Left colon (tissue), 2 donors: Measurements from ENCODE around the gene LONP2. TPM values are rescaled to one million over a fixed set of nuclear protein-coding genes. Genes with fewer than 3 reads are reported as not detected.
A peak's percentile ranks its signal among the peaks of the same experiment; 100 is the strongest.

Experiments
- ATAC-seq: fragments of 200-7000 bp; cut with Tn5 transposase; one replicate; pipeline ENCODE4 v1.9.1; 2020; ENCODE audit warnings: mild to moderate bottlenecking, moderate library complexity
- DNase-seq, 2 donors: peaks; one replicate each; pipeline ENCODE4 v3.0.0-alpha.2; 2020
- intact Hi-C, 2 donors: fragments of 100-400 bp; cut with DNase I in 1 of 2; cut with micrococcal nuclease in 1 of 2; formaldehyde crosslinking; loops; one replicate each; pipeline versions ENCODE4 v1.11.2 to v1.14.0; 2022; cut with DNase I, micrococcal nuclease
- long read RNA-seq: library from polyadenylated mRNA; unstranded; transcript quantifications from one replicate; pipeline ENCODE4 v2.0.0, GENCODE V29; 2021
- total RNA-seq, 2 donors: library from RNA; stranded (reverse); fragmentation: NEBNext Ultra II Directional; extraction: Animal tissue kit (Norgen Biotek cat#: 25700); gene quantifications; one replicate each; pipeline ENCODE4 v1.2.1, GENCODE V29; 2021
- donor health status: DM: no; HTN: no; CAD: no.
- donor health status: DM: yes; HTN: yes; CAD: no.

LONP2 gene
- total RNA-seq, result 10 to 100 TPM; 62.8 to 64.1 TPM
- long read RNA-seq, full-length matches to known transcripts, result 98 of 124 reads
- long read RNA-seq, partial matches to known transcripts, result 15 of 124 reads
- long read RNA-seq, other reads (novel, unspliced or antisense), result 11 of 124 reads

GRCh38 chr16:48244080-48244862 is at the start of gene LONP2:
Gene LONP2, plus strand, starts transcription at chr16:48244300. Its CDS starts 89 bp downstream, at chr16:48244389.
- DNase-seq (peak; percentile 91 to 94), ATAC-seq (peak; percentile 98)
- intact Hi-C loops, result no loop called here

DNA sequence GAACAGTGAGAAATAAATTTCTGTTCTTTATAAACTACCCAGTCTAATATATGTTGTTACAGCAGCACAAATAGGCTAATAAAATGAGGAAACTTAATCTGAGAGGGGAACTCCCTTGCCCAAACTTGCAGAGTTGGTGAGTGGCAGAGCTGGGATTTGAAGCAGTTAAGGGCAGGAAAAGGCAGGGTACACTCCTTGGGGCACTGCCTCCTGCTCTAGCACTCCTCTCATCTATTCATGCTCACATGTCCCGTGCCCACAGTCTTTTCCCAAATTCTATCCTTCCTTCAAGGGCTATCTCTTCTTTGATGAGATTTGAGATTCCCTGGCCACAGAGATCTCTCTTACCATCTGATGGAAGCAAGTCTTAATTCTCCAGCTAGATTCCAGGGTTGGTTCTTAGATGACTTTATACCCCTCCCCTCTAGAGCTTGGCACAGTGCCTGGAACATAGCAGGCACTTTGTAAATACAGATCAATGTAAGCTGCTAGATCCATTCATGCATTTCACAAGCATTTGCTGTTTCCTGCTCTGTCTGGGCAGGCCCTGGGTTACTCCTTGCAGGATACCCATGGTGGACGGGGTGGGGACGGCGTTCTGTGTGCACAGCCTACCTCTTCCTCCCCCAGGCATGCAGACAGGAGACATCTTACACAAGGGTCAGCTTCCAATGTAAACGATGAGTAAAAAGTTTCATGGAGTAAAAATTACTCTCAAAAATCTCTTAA is 49.1 kb upstream of the LONP2 start:
- peak in 1 of 2 donors; percentile 18 for DNase-seq

DNA sequence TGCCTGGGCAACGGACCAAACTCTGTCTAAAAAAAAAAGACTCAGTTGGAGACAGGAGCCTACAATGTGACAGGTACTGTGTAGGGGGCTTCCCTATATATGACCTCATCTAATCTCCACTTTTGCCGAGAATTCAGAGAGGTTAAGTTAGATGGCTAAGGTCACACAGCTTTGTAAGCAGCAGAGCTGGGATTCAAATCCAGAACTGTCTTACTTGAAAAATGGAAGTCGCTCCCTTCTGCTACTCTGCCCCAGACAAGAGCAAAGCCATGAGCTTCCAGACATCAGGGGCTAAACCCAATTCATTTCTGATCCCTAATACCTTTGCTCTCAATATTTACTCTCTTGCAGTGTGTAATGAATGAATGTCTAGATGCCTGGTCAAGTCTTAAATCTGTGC is 46.8 kb upstream of the LONP2 start:
- no peak for ATAC-seq
- intact Hi-C loops, result no loop called here
- DNase-seq, result no peak

More for the DNA sequence above, 49.1 kb upstream of the LONP2 start:
- intact Hi-C loops, result no loop called here
- ATAC-seq, result peak; percentile 72

- DNase-seq (peak in 1 of 2 donors; percentile 9), ATAC-seq (peak; percentile 44)
- intact Hi-C loops, result no loop called here
Observed at GRCh38 chr16:48201515-48202201, 42.4 kb upstream of the LONP2 start.

DNA sequence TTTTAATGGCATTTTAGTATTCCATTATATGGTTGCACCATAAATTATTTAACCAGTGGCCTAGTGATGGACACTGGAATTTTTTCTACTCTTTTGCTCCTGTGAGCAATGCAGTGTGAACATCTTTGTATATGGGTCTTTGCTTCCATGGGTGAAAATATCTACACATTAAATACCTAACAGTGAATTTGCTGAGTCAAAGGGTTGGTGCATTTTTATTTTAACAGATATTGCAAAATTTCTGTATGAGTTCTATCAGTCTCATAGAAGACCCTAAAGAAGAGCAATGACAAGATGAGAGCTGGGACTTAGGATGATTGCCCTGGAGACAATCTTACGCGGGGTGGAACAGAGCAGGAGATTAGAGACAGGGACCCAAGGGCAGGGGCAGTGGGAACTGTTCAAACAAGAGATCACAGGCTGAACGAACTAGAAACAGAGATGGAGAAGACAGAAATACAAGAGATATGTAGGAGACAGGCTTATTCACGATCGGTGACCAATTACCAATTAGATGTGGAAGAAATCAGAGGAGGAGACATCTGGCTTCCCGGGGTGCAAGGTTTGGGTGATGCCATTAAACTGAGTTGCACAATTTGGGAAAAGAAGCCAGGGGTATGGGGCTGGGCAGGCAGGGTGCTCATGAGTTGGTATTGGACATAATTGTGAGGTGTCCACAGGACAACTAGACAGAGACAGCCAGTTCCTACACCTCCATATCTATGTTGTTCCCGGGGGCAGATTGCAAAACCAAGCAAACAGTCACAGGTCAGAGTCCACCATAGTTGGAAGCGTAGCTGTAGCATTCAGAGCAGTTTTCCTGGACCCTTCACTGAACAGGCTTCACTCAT is 39.9 kb upstream of the LONP2 start:
- intact Hi-C loops, result no loop called here
- ATAC-seq (peak; percentile 96), DNase-seq (peak in 1 of 2 donors; percentile 12)

- DNase-seq, result no peak
- intact Hi-C loops, result no loop called here
- no peak for ATAC-seq
Observed at GRCh38 chr16:48204825-48205151, 39.3 kb upstream of the LONP2 start.

- intact Hi-C loops, result no loop called here
- ATAC-seq, result no peak
- no peak for DNase-seq
Observed at GRCh38 chr16:48206594-48207242, 37.4 kb upstream of the LONP2 start.

GRCh38 chr16:48210747-48211146 is 33.4 kb upstream of the LONP2 start:
- DNase-seq, result no peak
- ATAC-seq, result no peak
- intact Hi-C loops, result no loop called here

- intact Hi-C loops, result no loop called here
- no peak for DNase-seq
- ATAC-seq, result no peak
Observed at GRCh38 chr16:48212033-48212432, 32.1 kb upstream of the LONP2 start.

DNA sequence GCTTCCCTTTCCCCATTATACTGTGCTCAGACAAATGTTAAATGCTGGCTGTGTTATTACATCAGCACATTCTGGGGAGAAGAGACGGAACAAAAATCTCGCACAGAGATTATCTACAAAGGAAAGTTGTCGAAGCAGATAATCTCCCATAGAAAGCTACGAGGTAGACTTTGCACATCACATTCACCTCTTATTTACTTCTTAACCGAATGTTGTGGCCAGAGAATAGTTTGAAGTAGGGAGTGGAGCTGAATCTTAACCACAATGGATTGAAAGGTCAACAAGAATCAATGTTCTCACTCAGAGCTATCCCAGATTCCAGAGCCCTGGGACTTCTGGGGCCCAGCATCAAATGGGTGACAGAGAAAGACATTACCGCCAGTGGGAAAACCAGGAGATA is 28.4 kb upstream of the LONP2 start:
- no peak for DNase-seq
- no peak for ATAC-seq
- intact Hi-C loops, result no loop called here

- ATAC-seq (no peak), DNase-seq (no peak)
- intact Hi-C loops, result no loop called here
Observed at GRCh38 chr16:48217708-48218107, 26.4 kb upstream of the LONP2 start.

GRCh38 chr16:48218473-48218872 is 25.6 kb upstream of the LONP2 start:
- no peak for DNase-seq
- intact Hi-C loops, result no loop called here
- ATAC-seq, result no peak

- intact Hi-C loops, result no loop called here
- no peak for DNase-seq
- no peak for ATAC-seq
Observed at GRCh38 chr16:48220891-48221290, 23.2 kb upstream of the LONP2 start.

GRCh38 chr16:48223490-48223889 is 20.6 kb upstream of the LONP2 start:
- no peak for ATAC-seq
- intact Hi-C loops, result no loop called here

DNA sequence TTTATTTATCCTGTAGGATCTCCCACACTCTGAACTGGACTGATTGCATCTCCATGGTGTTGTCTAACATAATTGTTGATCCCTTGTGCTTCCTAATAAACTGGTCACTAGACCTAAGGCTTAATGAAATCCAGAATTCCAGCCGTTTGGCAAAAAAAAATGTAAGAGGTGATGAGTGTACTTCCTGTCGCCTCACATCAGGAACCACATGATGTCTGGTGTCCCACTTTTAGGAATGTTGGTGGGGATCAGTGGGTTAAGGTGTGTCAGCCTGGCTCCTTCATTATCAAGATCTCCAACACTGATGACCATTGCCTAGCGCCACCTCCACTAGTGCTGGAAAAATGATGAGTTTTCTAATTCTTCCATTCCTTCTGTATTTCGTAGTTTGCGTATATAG is 18.6 kb upstream of the LONP2 start:
- intact Hi-C loops, result no loop called here
- ATAC-seq (no peak), DNase-seq (no peak)

More at GRCh38 chr16:48223490-48223889, 20.6 kb upstream of the LONP2 start:
- no peak for DNase-seq

DNA sequence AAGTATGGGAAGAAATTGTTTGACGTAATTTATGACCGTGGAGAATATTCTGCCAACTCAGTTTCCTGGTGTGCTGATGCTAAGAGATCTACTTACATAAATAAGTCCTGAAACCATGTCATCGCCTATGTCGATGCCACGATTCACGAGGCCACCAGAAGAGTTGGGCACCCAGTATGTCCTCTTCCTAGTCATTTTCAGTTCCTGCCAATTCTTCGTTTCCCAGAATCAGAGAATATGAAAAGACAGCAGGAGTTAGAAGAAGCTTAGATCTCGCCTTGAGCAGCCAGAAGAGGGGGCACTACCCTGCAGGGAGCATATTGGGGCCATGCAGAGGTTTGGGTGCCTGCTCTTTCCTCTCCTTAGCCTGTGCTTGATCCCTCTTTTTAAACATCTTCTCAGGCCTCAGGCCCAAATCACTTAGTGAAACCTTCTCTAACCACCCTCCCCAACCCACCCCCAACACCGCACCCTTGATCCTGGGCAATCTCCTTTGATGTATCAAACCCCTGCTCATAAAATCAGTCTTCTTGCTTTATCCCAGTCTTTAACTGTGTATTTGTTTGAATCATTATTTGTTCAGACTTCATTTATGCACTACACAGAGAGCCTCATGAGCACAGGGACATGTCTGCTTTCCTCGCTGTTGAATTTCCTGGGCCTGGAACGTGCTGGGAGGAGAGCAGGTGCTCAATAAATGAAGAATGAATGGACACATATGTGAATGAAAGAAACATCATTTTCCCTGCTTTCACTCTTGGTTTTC is 12.2 kb upstream of the LONP2 start:
- intact Hi-C loops, result no loop called here
- DNase-seq, result peak; percentile 28 to 52
- peak; percentile 49 for ATAC-seq

- ATAC-seq, result no peak
- no peak for DNase-seq
- intact Hi-C loops, result no loop called here
Observed at GRCh38 chr16:48232493-48233040, 11.5 kb upstream of the LONP2 start.
